Measurements from ENCODE around the gene PDE8B.

Gene PDE8B

GRCh38 chr5:77256406-77256805 is 45.9 kb downstream of the PDE8B start:
- TF ChIP-seq CTCF (IDR thresholded peaks at IDR 0.05; ENCODE audit: low read length) = no peak
- no peak for TF ChIP-seq EZH2 (IDR thresholded peaks at IDR 0.05; ENCODE audit: borderline replicate concordance, low read length)
- Histone ChIP-seq H2AFZ (ENCODE audit: low read length) (no peak overlapping the region), H3K4me1 (ENCODE audit: insufficient read depth, low read length, severe bottlenecking) (no peaks in the 10 kb centered on the region)

GRCh38 chr5:77258652-77259051 is 48.2 kb downstream of the PDE8B start:
- no peak overlapping the region for H3K9ac ChIP-seq (ENCODE audit: low read length)
- no peak overlapping the region for H3K27ac ChIP-seq (ENCODE audit: low read depth, low read length, poor library complexity, severe bottlenecking)
- no peak overlapping the region for H3K4me3 ChIP-seq (ENCODE audit: low read depth, low read length, poor library complexity, severe bottlenecking)
- H3K27me3 ChIP-seq (ENCODE audit: insufficient read depth, low read length) = no peaks in the 10 kb centered on the region
- H3F3A ChIP-seq (ENCODE audit: insufficient read depth, low read length) = no peaks in the 10 kb centered on the region
- no peaks in the 10 kb centered on the region for H3K9me3 ChIP-seq (ENCODE audit: low read length)
- TF ChIP-seq CTCF (IDR thresholded peaks at IDR 0.05; ENCODE audit: low read length) = no peak
- no peak for TF ChIP-seq EZH2 (IDR thresholded peaks at IDR 0.05; ENCODE audit: borderline replicate concordance, low read length)
- no peak overlapping the region for H3K4me2 ChIP-seq (ENCODE audit: low read length)
- H3K79me2 ChIP-seq (ENCODE audit: insufficient read depth, low read length) = no peaks in the 10 kb centered on the region
- H3K36me3 ChIP-seq (ENCODE audit: insufficient read depth, low read length) = no peaks in the 10 kb centered on the region
- H4K20me1 ChIP-seq (ENCODE audit: insufficient read depth, low read length) = no peaks in the 10 kb centered on the region
- H3K9me2 ChIP-seq (ENCODE audit: low read depth, low read length) = no peaks in the 10 kb centered on the region
- H3K4me1 ChIP-seq (ENCODE audit: insufficient read depth, low read length, severe bottlenecking) = no peaks in the 10 kb centered on the region
- H2AFZ ChIP-seq (ENCODE audit: low read length) = no peak overlapping the region

More at GRCh38 chr5:77256406-77256805, 45.9 kb downstream of the PDE8B start:
- H3K36me3 ChIP-seq (ENCODE audit: insufficient read depth, low read length) = no peaks in the 10 kb centered on the region
- H3K4me3 ChIP-seq (ENCODE audit: low read depth, low read length, poor library complexity, severe bottlenecking) = no peak overlapping the region
- H3K9ac ChIP-seq (ENCODE audit: low read length) = no peak overlapping the region
- H3K9me2 ChIP-seq (ENCODE audit: low read depth, low read length) = no peaks in the 10 kb centered on the region
- no peak overlapping the region for H3K4me2 ChIP-seq (ENCODE audit: low read length)
- no peaks in the 10 kb centered on the region for H3K79me2 ChIP-seq (ENCODE audit: insufficient read depth, low read length)
- no peaks in the 10 kb centered on the region for H4K20me1 ChIP-seq (ENCODE audit: insufficient read depth, low read length)
- no peaks in the 10 kb centered on the region for H3K27me3 ChIP-seq (ENCODE audit: insufficient read depth, low read length)
- H3F3A ChIP-seq (ENCODE audit: insufficient read depth, low read length) = no peaks in the 10 kb centered on the region
- no peak overlapping the region for H3K27ac ChIP-seq (ENCODE audit: low read depth, low read length, poor library complexity, severe bottlenecking)
- no peaks in the 10 kb centered on the region for H3K9me3 ChIP-seq (ENCODE audit: low read length)

GRCh38 chr5:77259476-77259875 is 49.0 kb downstream of the PDE8B start:
- TF ChIP-seq EZH2 (IDR thresholded peaks at IDR 0.05; ENCODE audit: borderline replicate concordance, low read length) (no peak), CTCF (IDR thresholded peaks at IDR 0.05; ENCODE audit: low read length) (no peak)
- Histone ChIP-seq H3K27ac (ENCODE audit: low read depth, low read length, poor library complexity, severe bottlenecking) (no peak overlapping the region), H3K9ac (ENCODE audit: low read length) (no peak overlapping the region), H3K27me3 (ENCODE audit: insufficient read depth, low read length) (no peaks in the 10 kb centered on the region), H3K4me2 (ENCODE audit: low read length) (no peak overlapping the region), H3K79me2 (ENCODE audit: insufficient read depth, low read length) (no peaks in the 10 kb centered on the region), H2AFZ (ENCODE audit: low read length) (no peak overlapping the region), H3K9me2 (ENCODE audit: low read depth, low read length) (no peaks in the 10 kb centered on the region), H3K36me3 (ENCODE audit: insufficient read depth, low read length) (no peaks in the 10 kb centered on the region), H3K4me1 (ENCODE audit: insufficient read depth, low read length, severe bottlenecking) (no peaks in the 10 kb centered on the region), H3F3A (ENCODE audit: insufficient read depth, low read length) (no peaks in the 10 kb centered on the region), H3K4me3 (ENCODE audit: low read depth, low read length, poor library complexity, severe bottlenecking) (no peak overlapping the region), H4K20me1 (ENCODE audit: insufficient read depth, low read length) (no peaks in the 10 kb centered on the region), H3K9me3 (ENCODE audit: low read length) (no peaks in the 10 kb centered on the region)
